Subcutaneous abdominal adipose tissue (tissue), 5 donors: Measurements from ENCODE around the gene ARMS2.

Source experiments
- H3K27ac ChIP-seq: one replicate; pipeline ENCODE4 v1.7.0; 2013; ENCODE audit warnings: low read depth, mild to moderate bottlenecking, inconsistent platforms, low read length, moderate library complexity
- H3K27me3 ChIP-seq, 5 donors: one replicate each; pipeline ENCODE4 v1.7.0; 2013; ENCODE audit warnings: low read length in 5 of 5, inconsistent platforms in 1 of 5; ENCODE audit not compliant: control insufficient read depth in 5 of 5, insufficient read depth in 4 of 5
- H3K36me3 ChIP-seq, 5 donors: one replicate each; pipeline ENCODE4 v1.7.0; 2013; ENCODE audit warnings: low read length in 5 of 5; ENCODE audit not compliant: control insufficient read depth in 5 of 5, insufficient read depth in 5 of 5
- H3K4me1 ChIP-seq, 5 donors: one replicate each; pipeline ENCODE4 v1.7.0; 2013; ENCODE audit warnings: low read length in 5 of 5, mild to moderate bottlenecking in 3 of 5, moderate library complexity in 1 of 5; ENCODE audit not compliant: control insufficient read depth in 5 of 5, insufficient read depth in 5 of 5
- H3K4me3 ChIP-seq, 5 donors: one replicate each; pipeline ENCODE4 v1.7.0; 2013; ENCODE audit warnings: low read length in 5 of 5, low read depth in 1 of 5
- H3K9ac ChIP-seq, 5 donors: one replicate each; pipeline ENCODE4 v1.7.0; 2013; ENCODE audit warnings: low read length in 5 of 5, mild to moderate bottlenecking in 4 of 5, moderate library complexity in 3 of 5
- H3K9me3 ChIP-seq, 5 donors: one replicate each; pipeline ENCODE4 v1.7.0; 2013; ENCODE audit warnings: low read length in 5 of 5; ENCODE audit not compliant: control insufficient read depth in 5 of 5
- donor health status: healthy.
- donor health status: healthy.
- donor health status: healthy.
- donor health status: healthy.
- donor health status: healthy.

The ARMS2 gene

GRCh38 chr10:122468926-122469781, 14.7 kb downstream of the ARMS2 start:
- peak overlapping the region in 1 of 5 donors; percentile 41 for H3K9ac ChIP-seq
- H3K27ac ChIP-seq, result peak overlapping the region; percentile 74
- no peak overlapping the region for H3K4me3 ChIP-seq
- H3K36me3 ChIP-seq, result peaks cover 0 to 3% (median 0%) of the 10 kb centered on the region in 5 donors
- no peaks in the 10 kb centered on the region for H3K9me3 ChIP-seq
- no peaks in the 10 kb centered on the region for H3K27me3 ChIP-seq
- peaks cover 9 to 45% (median 34%) of the 10 kb centered on the region in 5 donors for H3K4me1 ChIP-seq

- H3K9me3 ChIP-seq, result no peaks in the 10 kb centered on the region
- no peaks in the 10 kb centered on the region for H3K27me3 ChIP-seq
- peak overlapping the region in 1 of 5 donors; percentile 41 for H3K9ac ChIP-seq
- peak overlapping the region; percentile 74 for H3K27ac ChIP-seq
- peaks cover 0 to 3% (median 0%) of the 10 kb centered on the region in 5 donors for H3K36me3 ChIP-seq
- H3K4me1 ChIP-seq, result peaks cover 13 to 45% (median 34%) of the 10 kb centered on the region in 5 donors
- H3K4me3 ChIP-seq, result no peak overlapping the region
These were observed 15.4 kb downstream of the ARMS2 start for GRCh38 chr10:122469848-122470247.

GRCh38 chr10:122471531-122472177, 17.2 kb downstream of the ARMS2 start:
- Histone ChIP-seq H3K36me3 (peaks cover 0 to 3% (median 0%) of the 10 kb centered on the region in 5 donors), H3K9me3 (no peaks in the 10 kb centered on the region), H3K9ac (no peak overlapping the region), H3K27ac (no peak overlapping the region), H3K27me3 (no peaks in the 10 kb centered on the region), H3K4me1 (peaks cover 22 to 50% (median 44%) of the 10 kb centered on the region in 5 donors), H3K4me3 (no peak overlapping the region)

GRCh38 chr10:122473116-122473515, 18.7 kb downstream of the ARMS2 start:
- no peaks in the 10 kb centered on the region for H3K9me3 ChIP-seq
- H3K27ac ChIP-seq, result no peak overlapping the region
- peaks cover 22 to 46% (median 44%) of the 10 kb centered on the region in 5 donors for H3K4me1 ChIP-seq

GRCh38 chr10:122474131-122474818, 19.8 kb downstream of the ARMS2 start:
- Histone ChIP-seq H3K27ac (peak overlapping the region; percentile 30), H3K36me3 (no peaks in the 10 kb centered on the region), H3K27me3 (no peaks in the 10 kb centered on the region), H3K4me3 (peak overlapping the region in 2 of 5 donors; percentile 32 to 38), H3K4me1 (peaks cover 15 to 37% (median 35%) of the 10 kb centered on the region in 5 donors), H3K9ac (no peak overlapping the region), H3K9me3 (no peaks in the 10 kb centered on the region)

More at GRCh38 chr10:122473116-122473515, 18.7 kb downstream of the ARMS2 start:
- Histone ChIP-seq H3K4me3 (no peak overlapping the region), H3K9ac (no peak overlapping the region), H3K36me3 (no peaks in the 10 kb centered on the region), H3K27me3 (no peaks in the 10 kb centered on the region)

GRCh38 chr10:122475100-122475499, 20.6 kb downstream of the ARMS2 start:
- Histone ChIP-seq H3K9ac (no peak overlapping the region), H3K36me3 (no peaks in the 10 kb centered on the region), H3K4me3 (peak overlapping the region in 3 of 5 donors; percentile 18 to 38 (median 22)), H3K9me3 (no peaks in the 10 kb centered on the region), H3K4me1 (peaks cover 13 to 34% (median 29%) of the 10 kb centered on the region in 5 donors), H3K27me3 (no peaks in the 10 kb centered on the region), H3K27ac (peak overlapping the region; percentile 30)

GRCh38 chr10:122475591-122476332, 21.3 kb downstream of the ARMS2 start:
- Histone ChIP-seq H3K36me3 (no peaks in the 10 kb centered on the region), H3K9ac (no peak overlapping the region)

GRCh38 chr10:122476333-122476695, 21.9 kb downstream of the ARMS2 start:
- no peaks in the 10 kb centered on the region for H3K27me3 ChIP-seq

More at GRCh38 chr10:122475591-122476332, 21.3 kb downstream of the ARMS2 start:
- Histone ChIP-seq H3K27ac (peak overlapping the region; percentile 30), H3K27me3 (no peaks in the 10 kb centered on the region), H3K4me1 (peaks cover 13 to 34% (median 29%) of the 10 kb centered on the region in 5 donors), H3K9me3 (no peaks in the 10 kb centered on the region), H3K4me3 (no peak overlapping the region)

GRCh38 chr10:122477436-122477835, 23.0 kb downstream of the ARMS2 start:
- Histone ChIP-seq H3K27ac (no peak overlapping the region), H3K27me3 (no peaks in the 10 kb centered on the region), H3K4me3 (no peak overlapping the region), H3K9me3 (no peaks in the 10 kb centered on the region), H3K36me3 (no peaks in the 10 kb centered on the region), H3K9ac (no peak overlapping the region), H3K4me1 (peaks cover 13 to 37% (median 35%) of the 10 kb centered on the region in 5 donors)

More at GRCh38 chr10:122476333-122476695, 21.9 kb downstream of the ARMS2 start:
- no peak overlapping the region for H3K4me3 ChIP-seq
- H3K36me3 ChIP-seq, result no peaks in the 10 kb centered on the region
- H3K9ac ChIP-seq, result no peak overlapping the region
- no peak overlapping the region for H3K27ac ChIP-seq
- peaks cover 13 to 37% (median 33%) of the 10 kb centered on the region in 5 donors for H3K4me1 ChIP-seq
- no peaks in the 10 kb centered on the region for H3K9me3 ChIP-seq
